T follicular helper cell (primary cell): ENCODE measurements around the gene COLQ.
"Not testable (repeated sequence)": the region's sequence is repeated elsewhere in the genome, so short reads cannot be mapped to it uniquely, and the experiment has no call there.

Experiments used
- DNase-seq: peaks from one replicate; pipeline ENCODE4 v3.0.0-alpha.2; 2020; ENCODE audit warnings: low read depth

Gene COLQ

DNA sequence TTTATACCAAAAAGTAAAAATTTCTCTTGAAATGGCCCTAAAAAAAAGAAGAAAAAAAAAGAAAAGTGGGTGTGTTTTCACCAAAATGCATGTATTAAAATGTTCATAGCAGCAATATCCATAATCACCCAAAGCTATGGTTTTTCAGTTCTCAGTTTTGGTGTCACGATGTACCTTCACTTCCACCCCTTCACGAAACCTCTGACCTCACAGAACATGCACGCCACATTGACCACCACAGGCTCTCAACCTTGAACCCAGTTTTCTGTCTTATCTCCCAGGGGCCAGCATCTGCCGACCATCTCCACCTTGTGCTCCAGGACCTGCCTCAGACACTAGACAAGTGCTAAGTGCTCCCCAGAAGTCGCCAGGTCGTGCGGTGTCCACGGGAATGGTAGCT lies 30.4 kb downstream of the COLQ start:
- no peak for DNase-seq

DNA sequence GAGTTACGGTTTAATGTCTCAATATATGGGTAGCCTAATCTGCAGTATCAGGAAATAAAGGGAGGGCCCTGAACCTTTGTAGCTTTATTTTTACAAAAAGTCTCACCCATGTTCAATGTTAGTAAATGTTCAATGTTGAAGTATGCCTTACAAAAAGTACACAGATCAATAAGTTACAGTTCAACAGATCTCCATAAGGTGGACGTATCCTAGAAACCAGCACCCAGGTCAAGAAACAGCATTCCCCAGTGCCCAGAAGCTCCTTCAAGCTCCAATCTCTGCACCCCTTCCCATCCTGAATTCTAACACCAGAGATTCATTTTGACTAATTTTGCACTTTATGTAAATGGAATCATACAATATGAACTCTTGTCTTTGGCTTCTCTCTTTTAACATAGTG lies 31.3 kb downstream of the COLQ start:
- no peak for DNase-seq

DNA sequence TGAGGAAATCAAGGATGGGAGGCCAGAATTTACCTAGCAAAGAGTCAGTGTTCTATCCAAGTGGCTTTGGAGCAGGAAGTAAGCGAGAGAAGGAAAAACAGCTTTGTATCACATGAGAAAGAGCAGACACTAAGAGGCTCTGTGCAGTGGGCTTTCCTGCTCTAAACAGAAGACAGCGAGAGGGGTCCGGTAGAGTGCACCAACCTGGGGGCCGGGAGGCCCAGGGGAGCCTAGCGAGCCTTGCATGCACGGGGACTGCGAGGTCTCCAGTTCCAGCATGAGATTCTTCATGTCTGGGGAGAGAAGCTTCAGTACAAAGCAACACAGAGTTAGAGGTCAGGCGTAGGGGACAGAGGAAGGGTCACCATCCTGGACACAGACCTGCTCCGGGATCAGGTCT lies 33.5 kb downstream of the COLQ start:
- DNase-seq: no peak

DNA sequence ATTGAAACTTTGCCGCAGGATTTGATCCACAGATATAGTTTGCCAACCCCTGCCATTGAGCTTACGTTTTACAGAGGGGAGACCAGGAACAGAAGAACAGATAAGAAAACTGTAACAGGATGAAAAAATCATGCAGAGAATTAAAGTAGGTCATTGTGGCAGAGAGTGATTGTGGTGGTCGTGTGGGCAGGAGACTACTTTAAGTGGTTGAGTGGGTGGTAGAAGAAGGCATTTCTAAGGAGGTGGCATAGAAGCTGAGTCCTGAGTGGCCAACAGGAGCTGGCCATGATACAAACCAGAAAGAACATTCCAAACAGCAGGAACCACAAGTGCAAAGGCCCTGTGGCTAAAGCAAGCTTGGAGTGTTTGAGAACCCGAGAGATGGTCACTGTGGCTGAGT lies 34.5 kb downstream of the COLQ start:
- no peak for DNase-seq

DNA sequence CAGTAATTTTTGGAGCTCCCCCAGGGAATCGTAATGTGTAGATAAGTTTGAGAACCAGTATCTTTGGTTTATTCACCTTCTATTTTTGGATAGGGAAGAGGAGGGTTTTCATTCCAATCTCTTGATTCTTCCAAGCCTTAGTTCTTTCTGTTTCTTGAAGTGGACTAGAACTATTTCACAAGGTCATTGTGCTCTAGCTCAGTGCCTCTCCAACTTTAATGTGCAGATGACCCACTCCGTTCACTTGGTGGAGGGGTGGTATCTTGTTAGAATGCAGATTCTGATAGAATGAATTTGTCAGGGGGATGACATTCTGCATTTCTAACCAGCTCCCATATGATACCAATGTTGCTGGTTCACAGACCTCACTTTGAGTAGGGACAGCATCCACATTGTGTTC lies 35.5 kb downstream of the COLQ start:
- DNase-seq: no peak

DNA sequence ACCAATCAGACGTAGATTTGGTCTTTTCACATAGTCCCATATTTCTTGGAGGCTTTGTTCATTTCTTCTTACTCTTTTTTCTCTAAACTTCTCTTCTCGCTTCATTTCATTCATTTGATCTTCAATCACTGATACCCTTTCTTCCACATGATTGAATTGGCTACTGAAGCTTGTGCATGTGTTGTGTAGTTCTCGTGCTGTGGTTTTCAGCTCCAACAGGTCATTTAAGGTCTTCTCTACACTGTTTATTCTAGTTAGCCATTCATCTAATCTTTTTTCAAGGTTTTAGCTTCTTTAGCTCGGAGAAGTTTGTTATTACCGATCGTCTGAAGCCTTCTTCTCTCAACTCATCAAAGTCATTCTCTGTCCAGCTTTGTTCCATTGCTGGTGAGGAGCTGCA lies 37.0 kb downstream of the COLQ start:
- not testable (repeated sequence) for DNase-seq

DNA sequence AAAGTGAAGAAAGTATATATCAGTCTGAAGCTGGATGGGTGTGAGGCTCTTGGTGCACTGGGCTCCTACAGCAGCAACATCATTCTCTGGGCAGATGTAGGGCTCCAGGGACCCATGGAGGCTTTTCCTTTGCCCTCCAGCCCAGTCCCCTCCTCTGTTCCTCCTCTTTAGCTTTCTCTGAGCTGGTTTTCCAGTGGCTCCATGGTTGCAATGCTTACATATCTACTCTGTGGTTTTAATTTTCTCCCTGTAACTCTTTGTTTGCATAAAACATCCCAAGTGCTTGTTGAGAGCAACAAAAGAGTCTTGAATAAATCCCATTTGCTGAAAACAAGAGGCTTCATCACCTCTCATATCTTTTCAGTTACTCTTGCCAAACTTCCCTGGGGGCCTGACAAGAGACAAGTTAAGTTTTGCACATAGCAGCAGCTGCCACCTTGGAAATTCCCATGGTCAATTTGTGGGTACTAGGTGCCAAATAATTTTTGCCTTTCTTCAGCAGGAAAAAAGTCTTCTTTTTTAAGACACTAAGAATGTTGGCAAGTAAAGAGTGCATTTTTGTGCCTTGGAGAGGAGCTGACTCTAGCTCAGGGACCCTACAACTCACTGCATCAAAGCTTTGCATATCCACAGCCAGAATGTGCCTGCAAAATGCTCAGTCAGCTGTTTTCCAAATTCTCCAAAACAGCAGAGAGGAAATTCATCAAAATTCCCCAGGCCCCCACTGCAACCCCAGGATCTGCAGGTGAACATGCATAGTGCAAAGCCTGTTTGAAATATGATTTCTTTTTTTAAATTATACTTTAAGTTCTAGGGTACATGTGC lies 41.9 kb downstream of the COLQ start:
- DNase-seq: no peak

DNA sequence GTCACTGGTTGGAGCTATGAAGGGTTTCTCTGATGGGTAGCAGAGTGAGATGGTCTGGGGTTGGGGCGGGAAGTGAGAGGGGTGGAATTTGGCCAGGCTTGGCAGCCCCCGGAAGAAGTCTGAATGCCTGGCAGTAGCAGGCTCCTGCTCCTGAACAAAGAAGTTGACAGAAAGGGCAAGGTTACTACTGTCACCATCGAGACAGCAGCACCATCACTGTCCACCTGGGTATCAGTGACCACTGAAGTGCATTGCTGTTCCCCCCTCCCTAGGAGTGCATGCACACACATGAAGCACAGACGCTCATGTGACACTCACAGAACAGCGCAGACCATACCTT lies 42.9 kb downstream of the COLQ start:
- DNase-seq: no peak

DNA sequence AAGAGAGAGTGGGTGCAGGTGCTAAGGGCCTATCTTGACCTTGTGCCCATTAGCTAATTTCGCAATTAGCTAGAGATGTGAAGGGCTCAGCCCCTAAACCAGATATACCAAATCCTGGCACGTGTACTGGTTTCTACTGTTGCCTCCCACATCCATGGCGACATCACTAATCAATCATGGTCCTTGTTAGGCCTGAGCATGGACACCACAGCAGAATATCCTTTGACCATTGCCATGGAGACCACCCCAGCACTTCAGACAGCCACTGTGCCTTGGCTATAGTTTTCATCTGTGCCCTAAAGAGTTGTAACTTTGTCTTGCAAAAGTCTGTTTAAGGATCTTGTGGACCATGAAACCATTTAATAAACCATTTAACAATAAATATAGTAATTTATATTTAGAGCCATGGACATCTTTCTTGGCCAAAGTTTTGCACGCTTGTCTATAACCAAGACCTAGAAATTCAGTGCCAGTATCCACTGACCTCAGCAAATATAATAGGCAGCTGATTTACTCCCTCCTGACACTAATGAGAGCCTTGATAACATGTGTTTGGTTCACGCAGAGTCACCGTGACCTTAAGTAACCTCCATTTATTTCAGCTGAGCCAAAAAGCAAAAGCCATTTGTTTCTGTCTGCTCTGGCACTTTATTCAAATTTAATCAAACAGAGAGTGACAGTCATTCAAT lies 43.4 kb downstream of the COLQ start:
- DNase-seq: no peak

DNA sequence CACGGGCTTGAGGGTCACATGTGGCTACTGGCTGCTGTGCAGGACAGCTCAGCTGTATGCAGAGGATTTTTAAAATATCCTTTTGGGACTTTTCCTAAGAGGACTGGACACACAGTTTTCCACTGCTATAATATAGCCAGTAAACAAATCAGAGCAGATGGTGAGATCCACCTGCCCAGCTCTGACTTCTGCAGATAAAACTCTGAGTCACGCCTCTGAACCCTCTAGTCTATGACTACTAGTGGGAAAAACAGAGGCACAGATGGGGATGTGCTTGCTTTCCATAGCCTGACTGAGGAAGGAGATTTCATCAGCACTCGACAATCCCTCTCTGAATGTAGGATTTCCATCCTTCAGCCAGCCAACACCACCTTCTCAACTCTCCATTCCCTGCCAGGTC lies 45.1 kb downstream of the COLQ start:
- no peak for DNase-seq

DNA sequence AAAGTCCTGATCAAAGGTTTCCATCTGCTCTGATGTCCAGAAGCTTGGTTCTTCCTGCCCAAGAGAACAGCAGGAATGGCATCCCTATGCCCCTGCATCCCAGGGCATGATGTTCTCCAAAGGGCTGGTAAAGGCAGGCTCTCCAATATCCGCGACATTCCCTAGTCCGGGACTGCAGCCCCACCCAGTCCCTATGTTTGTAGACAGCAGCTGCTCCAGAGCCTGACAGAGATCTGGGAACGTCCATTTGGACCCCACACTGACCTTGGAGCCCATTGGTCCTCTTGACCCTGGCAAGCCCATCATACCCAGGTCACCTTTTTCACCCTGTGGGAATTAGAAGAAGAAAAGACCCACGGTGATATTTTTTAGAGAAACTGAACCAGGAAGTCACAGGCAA lies 46.3 kb downstream of the COLQ start:
- no peak for DNase-seq

DNA sequence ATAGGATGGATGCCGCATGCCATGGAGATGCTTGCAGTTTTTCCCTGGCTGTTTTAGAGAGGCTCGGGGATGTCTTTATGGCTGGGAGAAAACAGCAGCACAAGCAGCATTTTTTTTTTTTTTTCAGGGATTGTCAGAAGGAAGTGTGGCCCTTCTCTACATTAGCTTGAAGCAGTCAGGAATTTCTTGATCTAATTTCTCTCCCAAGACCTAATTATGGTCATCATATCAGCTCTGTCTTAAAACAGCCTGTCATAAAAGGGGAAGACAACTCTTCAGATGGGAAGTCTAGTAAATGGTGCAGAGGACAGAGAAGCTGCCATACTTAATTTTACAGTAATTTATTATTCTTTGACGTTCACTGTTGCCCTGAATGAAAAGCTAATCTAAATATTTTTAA lies 49.6 kb downstream of the COLQ start:
- DNase-seq: no peak

DNA sequence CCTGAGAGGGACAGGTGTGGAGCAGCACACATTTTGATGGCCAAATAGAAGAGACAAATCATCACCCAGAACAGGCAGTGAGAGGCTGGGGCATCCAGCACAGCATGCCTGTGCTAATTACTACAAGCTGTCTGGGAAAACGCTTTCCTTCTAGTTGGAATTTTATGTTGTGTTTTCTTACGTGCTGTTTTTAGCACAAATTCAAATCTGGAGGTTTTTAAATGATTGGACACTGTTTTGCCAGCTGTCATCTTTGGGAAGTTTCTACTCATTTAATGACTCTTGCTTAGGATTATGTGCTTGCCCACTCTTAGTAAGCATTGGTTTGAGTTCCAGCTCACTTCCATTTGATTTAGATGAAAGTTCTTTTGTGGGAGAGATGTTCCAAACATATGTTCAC lies 50.7 kb downstream of the COLQ start:
- DNase-seq: no peak

DNA sequence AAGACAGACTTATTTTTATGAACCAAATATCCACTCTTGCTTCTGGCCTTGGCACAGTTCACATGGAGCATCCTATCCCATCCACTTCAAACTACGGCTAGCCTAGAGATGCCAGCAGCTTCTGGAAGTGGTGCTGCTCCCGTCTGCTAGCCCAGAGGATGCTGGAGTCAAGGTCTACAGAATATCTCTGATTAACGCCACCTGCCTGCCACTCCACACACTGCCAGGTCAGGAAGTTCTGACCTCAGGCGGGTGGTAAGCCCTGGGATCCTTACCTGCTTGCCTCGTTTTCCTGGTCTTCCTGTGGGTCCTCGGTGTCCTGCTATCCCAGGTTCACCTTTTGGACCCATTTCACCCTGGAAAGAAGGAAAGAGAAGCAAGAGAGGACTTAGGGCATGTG lies 51.2 kb downstream of the COLQ start:
- no peak for DNase-seq

DNA sequence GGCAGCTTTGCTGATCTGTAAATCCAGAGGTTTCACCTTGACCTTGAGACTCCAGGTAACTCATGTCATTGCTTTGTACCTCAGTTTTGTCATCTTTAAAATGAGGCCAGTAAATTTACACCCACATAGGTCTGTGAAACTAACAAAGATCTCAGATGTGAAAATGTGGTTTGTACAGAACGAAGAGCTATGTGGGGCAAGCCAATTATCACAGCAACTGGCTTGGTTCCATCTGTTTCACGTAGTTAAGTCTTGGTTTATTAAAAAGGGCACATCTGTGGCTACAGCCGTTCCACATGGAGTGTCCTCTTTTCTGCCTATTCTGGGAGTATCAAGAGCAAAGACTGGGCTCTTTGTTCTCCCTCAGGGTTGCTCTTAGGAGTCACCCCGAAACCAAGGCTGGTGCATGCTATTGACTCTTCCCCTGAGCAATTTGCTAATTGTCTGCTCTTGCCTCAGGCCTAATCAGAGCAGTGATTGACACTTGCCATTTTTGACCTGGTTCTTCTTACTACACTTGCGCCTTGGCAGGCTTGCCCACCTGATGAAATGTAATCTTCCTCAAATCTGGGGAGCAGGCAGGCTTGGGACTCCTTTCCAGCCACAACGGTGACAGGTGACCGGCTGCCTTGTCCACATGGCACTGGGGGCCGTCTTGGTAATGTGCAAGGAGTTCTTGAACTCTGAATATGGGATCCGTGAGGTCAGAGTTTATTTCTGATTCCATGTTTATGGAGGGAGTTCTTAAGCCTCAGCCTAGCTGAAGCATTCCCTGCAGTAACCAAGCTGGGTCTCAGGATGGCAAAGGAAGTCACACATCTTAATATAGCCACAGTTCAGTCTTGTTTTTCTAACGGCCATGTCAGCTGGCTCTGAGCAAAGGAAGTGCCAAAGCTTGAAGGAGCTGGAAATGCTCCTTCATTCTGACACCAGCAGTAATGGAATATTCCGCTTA lies 54.0 kb downstream of the COLQ start:
- no peak for DNase-seq

DNA sequence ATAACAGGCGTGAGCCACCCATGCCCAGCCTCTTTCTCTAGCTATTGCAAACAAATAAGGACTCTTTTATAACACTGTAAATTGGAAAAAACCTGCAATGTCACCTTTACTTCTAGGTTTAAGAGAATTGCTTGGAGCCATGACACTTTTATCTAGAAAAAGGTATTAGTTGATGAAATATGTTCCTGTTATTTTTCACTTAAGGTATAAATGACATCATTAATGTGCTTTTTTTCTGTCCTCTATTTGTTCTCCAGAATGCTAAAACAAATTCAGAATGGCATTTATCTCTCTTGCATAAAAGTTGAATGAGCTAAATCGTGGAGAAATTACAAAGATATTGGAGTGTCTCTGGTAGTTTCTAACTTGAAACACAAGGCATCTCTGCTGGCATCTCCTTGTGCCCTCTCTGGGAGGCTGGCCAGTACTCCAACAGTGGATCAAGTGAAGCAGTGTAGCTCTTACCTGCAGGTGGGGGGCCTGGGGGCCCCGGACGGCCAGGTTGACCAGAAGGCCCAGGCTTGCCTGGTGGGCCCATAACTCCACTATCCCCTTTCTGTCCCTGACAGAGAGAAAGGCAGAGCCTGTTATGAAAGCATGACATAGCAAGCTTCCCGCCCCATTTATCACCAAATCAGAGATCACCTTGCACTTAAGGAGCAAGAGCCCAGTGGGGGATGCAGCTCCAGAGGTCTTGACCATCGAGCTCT lies 55.5 kb downstream of the COLQ start:
- no peak for DNase-seq

DNA sequence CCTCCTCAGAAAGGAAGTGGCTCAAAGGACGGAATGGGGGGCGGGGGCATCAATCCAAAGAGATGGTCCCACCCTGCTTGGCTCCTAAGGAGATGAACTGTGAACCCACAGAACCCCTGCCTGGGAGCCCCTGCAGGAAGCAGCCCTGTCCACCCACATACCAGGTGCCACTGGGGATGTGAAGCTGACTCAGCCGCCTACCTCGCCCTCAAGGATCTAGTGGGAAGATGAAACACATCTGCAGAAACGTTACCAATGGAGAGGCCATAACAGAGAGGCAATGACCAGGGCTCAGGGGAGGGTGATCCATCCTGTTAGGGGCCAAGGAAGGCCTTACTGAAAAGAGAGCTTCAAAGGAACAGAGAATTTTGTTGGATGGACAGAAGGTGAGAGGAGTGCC lies 59.1 kb downstream of the COLQ start:
- DNase-seq: no peak

DNA sequence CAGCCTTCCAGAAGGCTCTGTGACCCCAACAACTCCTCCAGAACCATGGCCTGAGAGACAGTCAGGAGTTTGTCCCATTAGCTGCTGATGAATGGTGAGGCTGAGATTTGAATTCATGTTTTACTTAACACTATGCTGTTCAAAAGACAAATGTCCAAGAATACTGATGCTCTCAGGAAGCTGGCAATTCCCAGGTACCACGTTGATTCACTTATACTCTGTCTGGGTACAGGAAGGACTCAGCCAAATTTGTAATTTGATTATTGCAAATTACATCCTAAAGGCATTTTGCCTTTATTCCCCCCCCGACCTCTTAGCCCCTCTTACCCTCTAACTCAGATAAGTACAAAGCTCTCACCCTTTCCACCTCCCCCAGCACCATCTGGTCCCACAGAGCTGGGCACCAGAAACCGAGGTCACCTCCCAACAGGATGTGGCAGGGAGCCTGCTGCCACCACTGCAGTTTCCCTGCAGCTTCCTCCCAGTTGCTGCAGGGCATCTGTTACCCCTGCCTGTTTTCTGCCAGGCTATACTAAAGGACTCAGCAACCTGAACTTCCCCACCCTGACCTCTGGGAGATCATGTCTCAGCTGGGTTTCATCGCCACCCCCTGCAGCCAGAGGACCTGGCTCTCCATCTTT lies 60.5 kb downstream of the COLQ start:
- DNase-seq: no peak

DNA sequence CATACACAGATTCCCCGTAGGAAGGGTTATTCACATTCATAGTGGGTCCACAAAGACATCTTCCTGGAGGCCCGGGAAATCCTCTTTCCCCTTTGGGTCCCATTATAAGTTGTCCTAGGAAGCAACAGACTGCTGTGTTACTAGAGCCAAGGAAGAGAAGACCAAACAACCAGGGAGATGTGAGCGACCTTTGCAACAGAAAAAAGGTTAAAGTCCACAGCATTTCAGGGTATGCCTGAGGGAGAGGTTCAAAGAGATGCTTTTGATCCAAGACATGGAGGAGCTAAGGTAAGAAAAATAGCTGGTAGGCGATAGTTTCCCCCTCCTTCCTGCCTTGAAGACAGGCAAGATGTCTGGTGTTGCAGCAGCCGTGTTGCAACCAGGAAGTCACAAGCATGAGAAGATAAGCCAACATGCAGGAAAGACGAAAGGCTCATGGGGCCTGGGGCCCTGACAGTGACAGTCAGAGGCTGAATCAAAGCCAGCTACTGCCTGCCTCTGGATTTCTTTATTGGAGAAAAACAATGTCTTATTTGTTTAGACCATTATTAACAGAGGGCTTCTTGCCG lies 63.2 kb downstream of the COLQ start:
- DNase-seq: no peak

DNA sequence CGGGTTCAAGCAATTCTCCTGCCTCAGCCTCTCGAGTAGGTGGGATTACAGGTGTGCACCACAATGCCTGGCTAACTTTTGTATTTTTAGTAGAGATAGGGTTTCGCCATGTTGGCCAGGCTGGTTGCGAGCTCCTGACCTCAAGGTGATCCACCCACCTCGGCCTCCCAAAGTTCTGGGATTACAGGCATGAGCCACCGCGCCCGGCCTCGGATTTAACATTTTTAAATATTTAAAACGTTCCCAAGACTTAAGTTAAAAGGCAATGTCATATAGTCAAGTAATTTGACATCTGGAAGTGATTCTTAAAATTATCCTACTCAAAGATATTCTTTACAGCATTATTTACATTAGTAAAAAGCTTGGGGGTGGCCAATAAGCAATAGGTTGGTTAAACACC lies 64.6 kb downstream of the COLQ start:
- DNase-seq: not testable (repeated sequence)

DNA sequence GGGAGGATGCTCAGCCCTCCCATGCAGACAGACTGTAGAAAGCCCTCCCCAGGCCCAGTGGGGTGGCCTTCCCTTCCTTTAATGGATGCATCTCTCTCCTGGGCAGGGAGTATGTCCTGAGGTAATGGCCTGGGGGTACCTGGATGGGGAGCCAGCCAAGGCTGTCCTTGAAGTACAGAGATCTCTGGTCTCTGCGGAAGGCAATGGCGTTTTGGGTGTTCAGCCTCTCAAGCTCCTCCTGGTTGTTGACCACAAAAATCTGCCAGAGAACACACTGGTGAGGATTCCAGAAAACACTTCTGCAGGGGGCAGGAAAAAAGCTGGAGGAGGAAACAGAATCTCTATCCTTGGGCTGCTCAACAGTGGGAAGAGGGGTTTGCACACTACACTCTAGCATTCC lies 65.2 kb downstream of the COLQ start:
- DNase-seq: no peak
